Cerebellar cortex (tissue), 1 donor: ENCODE data around the gene SH3BGR.
"Not testable (repeated sequence)": the region's sequence is repeated elsewhere in the genome, so short reads cannot be mapped to it uniquely, and the experiment has no call there.

Experiments used
- DNase-seq: peaks from one replicate; pipeline ENCODE4 v3.0.0-alpha.2; 2015; ENCODE audit warnings: low spot score

Gene SH3BGR

GRCh38 chr21:39451332-39452206 is at the start of gene SH3BGR:
TSS of gene SH3BGR (plus strand) at chr21:39451970. CDS start at chr21:39452097, 127 bp downstream.
- DNase-seq, result peak; percentile 82

DNA sequence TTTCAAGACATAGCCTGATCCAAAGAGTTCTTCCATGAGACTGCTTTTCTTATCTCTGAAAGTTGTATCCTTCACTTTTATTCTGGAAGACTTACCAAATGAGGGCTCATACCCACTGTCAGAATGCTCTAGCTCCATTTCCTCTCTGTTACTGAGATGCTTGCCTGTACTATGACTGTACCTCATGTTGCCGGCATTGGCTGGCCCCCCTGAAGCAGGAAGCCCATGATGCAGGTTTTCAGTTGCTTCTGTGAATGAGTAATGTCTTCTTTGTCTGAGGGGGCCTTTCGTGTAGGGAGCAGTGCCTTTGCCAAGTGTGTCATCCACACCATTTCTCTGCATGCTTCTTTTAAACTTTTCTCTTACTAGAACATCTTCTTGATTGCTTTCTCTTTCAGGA is 45.7 kb upstream of the SH3BGR start:
- no peak for DNase-seq

GRCh38 chr21:39419204-39419603 is 32.6 kb upstream of the SH3BGR start:
- not testable (repeated sequence) for DNase-seq

- DNase-seq, result no peak
Measured at GRCh38 chr21:39422527-39423241, 29.1 kb upstream of the SH3BGR start.

GRCh38 chr21:39429445-39429844 is 22.3 kb upstream of the SH3BGR start:
- no peak for DNase-seq

GRCh38 chr21:39430016-39430415 is 21.8 kb upstream of the SH3BGR start:
- DNase-seq, result no peak

GRCh38 chr21:39430457-39430856 is 21.3 kb upstream of the SH3BGR start:
- no peak for DNase-seq

- no peak for DNase-seq
Measured at GRCh38 chr21:39430954-39431353, 20.8 kb upstream of the SH3BGR start.

DNA sequence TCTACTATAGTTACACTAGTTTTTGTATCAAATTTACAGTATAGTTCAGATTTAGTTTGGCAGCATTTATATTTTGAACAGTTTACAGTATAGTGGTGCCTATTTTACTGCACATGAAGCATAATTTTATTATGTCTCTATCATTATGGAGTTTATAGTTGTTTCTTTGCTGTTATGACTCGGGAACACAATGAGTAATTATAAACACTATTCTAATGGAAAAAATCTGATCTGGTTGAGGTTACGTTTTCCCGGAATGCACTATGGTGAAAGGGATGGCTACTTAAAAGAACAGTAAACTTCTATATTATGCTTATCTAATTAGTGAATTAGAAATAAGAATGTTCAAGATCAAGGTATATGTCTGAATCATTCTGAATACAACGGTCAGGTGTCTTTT is 16.8 kb upstream of the SH3BGR start:
- DNase-seq, result no peak

DNA sequence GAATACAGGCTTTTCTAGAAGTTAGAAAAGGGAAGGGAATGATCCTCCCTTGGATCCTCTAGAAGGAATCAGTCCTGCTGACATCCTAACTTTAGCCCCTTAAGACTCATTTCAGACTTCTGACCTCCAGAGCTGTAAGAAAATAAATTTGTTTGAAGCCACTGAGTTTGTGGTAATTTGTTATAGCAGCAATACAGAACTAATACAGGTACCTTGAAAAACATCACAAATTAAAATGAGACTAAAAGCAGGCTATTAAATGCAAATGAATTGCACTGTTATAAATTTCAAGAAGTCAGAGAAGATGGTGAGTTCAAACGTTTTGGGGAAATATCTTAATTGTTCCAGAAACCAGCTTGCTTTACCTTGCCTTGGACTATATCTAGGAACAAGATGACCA is 12.5 kb upstream of the SH3BGR start:
- DNase-seq, result no peak

- peak; percentile 42 for DNase-seq
Measured at GRCh38 chr21:39441502-39442475, 10.0 kb upstream of the SH3BGR start.

DNA sequence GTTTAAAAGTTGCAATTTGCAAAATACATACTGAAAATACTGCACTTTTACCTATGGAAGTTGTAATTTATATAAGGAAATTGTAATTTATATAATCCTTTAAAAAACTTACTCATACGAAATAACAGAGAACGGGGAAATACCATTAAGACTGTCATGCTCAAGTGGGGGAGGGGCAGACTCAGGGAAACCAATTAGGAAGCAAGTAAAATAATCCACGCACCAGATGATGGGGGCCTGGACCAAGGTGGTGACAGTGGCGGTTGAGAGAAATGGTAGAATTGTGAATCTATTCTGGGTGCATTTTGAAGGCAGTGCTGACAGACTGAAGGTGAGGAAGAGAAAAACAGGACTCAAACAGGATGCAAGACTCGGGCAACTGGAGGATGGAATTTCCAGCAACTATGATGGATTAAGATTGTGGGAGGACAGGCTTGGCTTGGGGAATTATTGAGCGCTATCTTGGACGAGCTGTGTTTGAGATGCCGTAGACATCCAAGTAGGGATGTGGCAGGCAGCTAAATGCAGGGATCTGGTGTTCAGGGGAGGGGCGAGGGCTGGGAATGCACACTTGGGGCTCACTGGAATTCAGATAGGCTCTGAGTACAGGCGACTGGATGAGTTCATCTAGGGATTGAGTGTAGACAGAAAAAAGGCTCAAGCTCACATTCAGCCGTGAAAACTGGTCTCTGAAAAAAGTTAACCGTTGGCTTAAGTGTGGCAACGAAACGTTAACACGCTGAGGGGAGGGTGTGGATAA is 7.2 kb upstream of the SH3BGR start:
- DNase-seq, result peak; percentile 45

DNA sequence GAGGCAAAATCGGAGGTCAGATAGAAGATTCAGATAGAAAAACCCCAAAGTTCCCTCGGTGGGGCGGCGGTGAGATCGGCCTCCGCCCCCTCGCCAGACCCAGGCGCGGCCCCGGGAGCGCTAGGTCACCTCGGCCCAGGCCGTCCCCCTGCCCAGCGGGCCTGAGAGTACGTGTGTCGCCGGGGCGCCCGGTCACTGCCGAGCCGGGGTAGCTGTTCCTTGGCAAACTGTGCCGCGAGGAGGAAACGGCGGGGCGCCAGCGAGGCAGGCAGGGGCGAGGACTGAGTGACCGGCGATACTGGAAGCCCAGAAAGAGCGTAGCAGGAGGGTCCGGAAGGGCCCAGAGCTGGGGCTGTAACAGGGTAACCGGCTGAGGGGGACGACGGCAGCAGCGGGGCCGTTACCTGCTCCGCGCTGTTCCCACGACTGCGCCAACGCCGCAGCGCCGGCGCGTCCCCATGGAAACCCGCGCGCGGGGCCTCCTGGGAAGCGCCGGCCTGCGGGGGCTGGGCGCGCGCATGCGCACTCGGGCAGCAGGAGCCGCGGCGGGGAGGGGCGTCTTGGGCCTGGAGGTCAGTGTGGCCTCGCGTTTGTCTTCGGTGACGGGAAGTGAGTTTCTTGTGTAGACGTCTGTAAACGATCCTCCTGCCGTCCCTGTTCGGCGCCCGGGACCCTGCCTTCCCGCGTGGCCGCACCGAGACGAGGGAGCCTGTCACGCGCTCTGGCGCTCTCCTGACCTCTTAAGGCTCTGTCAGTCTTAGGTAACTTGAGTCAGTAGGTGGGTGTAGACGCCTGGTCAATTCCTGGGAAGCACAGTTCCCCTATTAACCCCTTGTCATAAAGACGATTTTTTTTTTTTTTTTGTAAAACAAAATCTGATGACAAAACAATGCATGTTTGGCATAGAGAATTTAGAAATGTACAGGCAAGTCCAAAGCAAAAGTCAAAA is 6.2 kb upstream of the SH3BGR start, which contains the start of gene LCA5L:
Gene LCA5L, minus strand, starts transcription at position 458 of the 949 bp plus-strand sequence. CDS start 17,285 bp downstream, outside the sequence.
- DNase-seq, result peak; percentile 87

- no peak for DNase-seq
Measured at GRCh38 chr21:39447264-39447663, 4.5 kb upstream of the SH3BGR start.

DNA sequence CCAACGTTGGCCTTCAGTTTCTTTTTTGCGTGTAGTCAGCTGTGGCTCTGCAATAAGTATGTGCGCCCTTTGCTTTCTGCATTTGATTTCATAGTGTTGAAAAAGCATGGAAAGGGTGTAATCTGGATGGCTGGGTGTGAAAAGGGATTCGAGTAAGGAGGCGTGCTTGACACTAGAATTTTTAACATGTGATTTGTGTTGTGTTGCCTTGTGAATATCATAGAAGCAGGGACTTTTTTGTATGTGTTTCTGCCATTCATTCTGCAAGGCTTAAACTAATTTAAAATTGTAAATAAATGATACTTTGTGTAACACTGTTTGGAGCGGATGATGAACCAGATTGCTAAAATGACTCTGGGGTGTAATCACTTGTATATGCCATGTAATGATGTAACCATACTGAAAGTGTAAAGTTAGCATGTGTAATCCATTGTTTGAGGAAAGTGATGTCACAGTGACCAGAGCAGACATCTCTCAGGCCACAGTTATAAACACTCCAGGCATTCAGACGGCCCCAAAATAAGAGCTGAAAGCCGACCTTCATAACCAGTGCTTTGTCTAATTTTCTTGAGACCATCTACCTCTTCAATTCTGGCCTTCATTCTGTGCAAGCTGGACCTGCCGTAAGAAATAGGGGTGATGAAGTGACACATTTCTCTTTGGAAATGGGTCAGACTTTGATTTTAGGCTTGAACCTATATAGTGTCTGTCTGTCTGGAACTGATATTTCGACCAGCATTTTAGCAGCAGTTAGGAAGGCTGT is 618 bp downstream of the SH3BGR start:
- no peak for DNase-seq

DNA sequence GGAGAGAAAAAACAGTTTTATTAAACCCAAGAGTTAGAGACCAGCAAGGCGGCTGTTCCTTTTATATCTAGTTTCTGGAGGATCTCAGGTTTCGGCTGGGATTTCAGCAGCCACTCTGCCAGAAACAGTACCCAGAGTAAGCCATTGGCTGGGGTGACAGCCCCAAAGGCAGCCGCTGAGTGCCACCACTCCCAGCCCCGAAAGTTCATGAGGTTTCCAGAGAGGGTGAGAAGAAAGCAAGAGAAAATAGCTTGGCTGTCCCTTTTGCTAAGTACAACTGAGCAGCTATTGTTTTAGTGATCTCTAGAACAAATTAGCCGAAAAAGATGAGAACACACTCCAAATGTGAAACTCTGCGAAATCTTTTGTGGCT is 1.2 kb downstream of the SH3BGR start:
- DNase-seq, result no peak

DNA sequence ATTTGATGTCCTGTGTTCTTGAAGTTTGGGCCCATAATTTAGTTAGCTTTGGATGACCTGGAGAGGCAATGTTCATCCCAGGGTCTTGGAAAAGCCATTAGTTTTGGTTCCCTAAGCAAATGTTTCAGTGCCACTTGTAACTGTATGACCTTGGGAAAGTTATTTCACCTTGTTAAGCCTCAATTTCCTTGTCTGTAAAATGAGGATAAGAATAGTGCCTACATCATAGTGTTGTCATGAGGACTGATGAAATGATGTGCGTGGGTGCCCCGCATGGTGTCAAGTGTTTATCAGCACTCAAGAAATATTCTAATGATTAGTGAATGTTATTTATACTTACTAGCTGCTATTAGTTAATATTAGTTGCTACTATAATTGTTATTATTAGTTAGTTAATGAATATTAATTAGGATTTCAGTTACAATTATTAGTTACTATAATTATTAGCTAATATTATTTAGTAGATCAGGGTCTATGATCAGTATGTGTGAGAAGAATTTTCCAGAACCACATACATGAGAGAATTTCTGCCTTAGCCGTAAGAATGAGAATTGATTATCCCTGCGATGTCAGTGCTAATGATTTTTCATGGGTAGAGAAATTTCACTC is 1.9 kb downstream of the SH3BGR start:
- no peak for DNase-seq

DNA sequence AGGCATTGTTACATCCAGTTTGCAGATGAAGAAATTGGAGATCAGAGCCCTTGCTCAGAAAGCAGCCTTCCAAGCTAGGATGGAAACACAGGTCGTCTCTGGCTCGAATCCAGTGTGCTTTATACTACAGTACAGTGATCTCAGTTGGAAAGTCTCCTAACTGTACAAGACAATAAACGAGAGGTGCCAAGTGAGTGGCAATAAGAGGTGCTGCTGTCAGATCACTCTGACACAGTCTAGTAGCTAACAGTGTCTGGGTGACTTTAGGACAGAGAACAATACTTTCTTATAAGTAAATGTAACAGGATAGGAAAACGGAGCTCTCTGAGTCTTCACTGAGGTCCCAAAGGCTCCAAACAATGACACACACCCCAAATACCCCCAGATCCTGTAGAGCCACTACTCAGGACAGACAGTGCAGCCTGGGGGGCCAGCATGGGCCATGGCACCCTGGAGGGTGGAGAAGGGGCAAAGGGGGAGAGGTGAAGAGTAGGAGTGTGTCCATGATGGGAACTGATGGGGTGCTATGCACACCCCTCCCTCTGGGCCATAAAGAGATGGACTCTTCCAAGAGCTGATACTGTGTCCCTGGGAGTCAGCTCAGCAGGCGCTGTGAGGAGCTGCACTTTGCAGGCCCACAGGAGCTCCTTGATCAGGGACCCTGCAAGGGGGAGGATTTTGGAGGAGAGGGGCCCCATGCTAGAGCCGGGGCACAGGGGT is 3.3 kb downstream of the SH3BGR start:
- no peak for DNase-seq
